Astrocyte (in vitro differentiated cells and primary cell): Measurements from ENCODE around the gene RCAN2. TPM values are rescaled to one million over a fixed set of nuclear protein-coding genes. Genes with fewer than 3 reads are reported as not detected.
"Not testable (repeated sequence)": the region's sequence is repeated elsewhere in the genome, so short reads cannot be mapped to it uniquely, and the experiment has no call there.

Experiments
- DNase-seq: peaks from one replicate; pipeline ENCODE4 v3.0.0-alpha.2; 2010; ENCODE audit warnings: low read depth
- FAIRE-seq: peaks from 2 replicates; lab custom pipeline; 2011; peaks lifted over from hg19 to GRCh38; lab: Jason Lieb, UNC
- H2AFZ ChIP-seq: 2 replicates; pipeline ENCODE4 v1.6.0; 2012; ENCODE audit warnings: low read depth, low read length, inconsistent platforms
- H3K27ac ChIP-seq: 2 replicates; pipeline ENCODE4 v1.5.1; 2011; ENCODE audit warnings: low read depth, low read length, inconsistent platforms
- H3K27me3 ChIP-seq: 2 replicates; pipeline ENCODE4 v1.6.0; 2011; ENCODE audit warnings: low read length, inconsistent platforms; ENCODE audit not compliant: insufficient read depth
- H3K36me3 ChIP-seq: 2 replicates; pipeline ENCODE4 v1.5.1; 2011; ENCODE audit warnings: low read length, inconsistent platforms; ENCODE audit not compliant: insufficient read depth
- H3K4me1 ChIP-seq: 2 replicates; pipeline ENCODE4 v1.5.1; 2011; ENCODE audit warnings: low read length, inconsistent platforms; ENCODE audit not compliant: insufficient read depth
- H3K4me2 ChIP-seq: 2 replicates; pipeline ENCODE4 v1.6.0; 2012; ENCODE audit warnings: low read length, inconsistent platforms
- H3K4me3 ChIP-seq: 2 replicates; pipeline ENCODE4 v1.5.1; 2011; ENCODE audit warnings: low read depth, mild to moderate bottlenecking, low read length, inconsistent platforms; ENCODE audit not compliant: insufficient read depth
- H3K79me2 ChIP-seq: 2 replicates; pipeline ENCODE4 v1.6.0; 2012; ENCODE audit warnings: mild to moderate bottlenecking, low read length, inconsistent platforms; ENCODE audit not compliant: insufficient read depth
- H3K9ac ChIP-seq: 2 replicates; pipeline ENCODE4 v1.6.0; 2012; ENCODE audit warnings: mild to moderate bottlenecking, low read length, inconsistent platforms
- H3K9me3 ChIP-seq: 2 replicates; pipeline ENCODE4 v1.5.1; 2012; ENCODE audit warnings: low read depth, mild to moderate bottlenecking, low read length, inconsistent platforms; ENCODE audit not compliant: insufficient read depth
- H4K20me1 ChIP-seq: 2 replicates; pipeline ENCODE4 v1.6.0; 2012; ENCODE audit warnings: low read length, inconsistent platforms; ENCODE audit not compliant: insufficient read depth
- H3K27ac Mint-ChIP-seq: one replicate; pipeline ENCODE4 v1.8.0; 2021; ENCODE audit warnings: mild to moderate bottlenecking, mixed read lengths; ENCODE audit not compliant: unreplicated experiment
- H3K27me3 Mint-ChIP-seq: one replicate; pipeline ENCODE4 v1.8.0; 2021; ENCODE audit warnings: low read depth, mixed read lengths; ENCODE audit not compliant: unreplicated experiment
- H3K36me3 Mint-ChIP-seq: one replicate; pipeline ENCODE4 v1.8.0; 2021; ENCODE audit warnings: low read depth, mixed read lengths; ENCODE audit not compliant: unreplicated experiment
- H3K4me1 Mint-ChIP-seq: one replicate; pipeline ENCODE4 v1.8.0; 2021; ENCODE audit warnings: low read depth, mixed read lengths; ENCODE audit not compliant: unreplicated experiment
- H3K4me3 Mint-ChIP-seq: one replicate; pipeline ENCODE4 v1.8.0; 2021; ENCODE audit warnings: mild to moderate bottlenecking, moderate library complexity, mixed read lengths; ENCODE audit not compliant: unreplicated experiment
- H3K9me3 Mint-ChIP-seq: one replicate; pipeline ENCODE4 v1.8.0; 2021; ENCODE audit warnings: mild to moderate bottlenecking, mixed read lengths; ENCODE audit not compliant: unreplicated experiment
- CTCF ChIP-seq: IDR thresholded peaks from 2 replicates; pipeline ENCODE4 v1.5.1; 2011; ENCODE audit warnings: low read depth, mild to moderate bottlenecking, inconsistent platforms, low read length, moderate library complexity; ENCODE audit not compliant: insufficient read depth
- EZH2 ChIP-seq: IDR thresholded peaks from 2 replicates; pipeline ENCODE4 v1.6.1; 2012; ENCODE audit warnings: mild to moderate bottlenecking, low read length, inconsistent platforms; ENCODE audit not compliant: insufficient read depth
- total RNA-seq: library from RNA; stranded (reverse); gene quantifications from 2 replicates; pipeline ENCODE4 v1.2.1, GENCODE V29; 2021

Gene RCAN2
- total RNA-seq, 1 donor from 2014 or later: 10.6 TPM

GRCh38 chr6:46407246-46407645 is 84.0 kb downstream of the RCAN2 start:
- Histone ChIP-seq H3K4me1 (no peaks in the 10 kb centered on the region), H2AFZ (no peak overlapping the region), H3K9me3 (no peaks in the 10 kb centered on the region), H3K36me3 (no peaks in the 10 kb centered on the region), H4K20me1 (no peaks in the 10 kb centered on the region), H3K4me2 (no peak overlapping the region), H3K27ac (no peak overlapping the region), H3K4me3 (no peak overlapping the region), H3K27me3 (no peaks in the 10 kb centered on the region), H3K79me2 (no peaks in the 10 kb centered on the region), H3K9ac (no peak overlapping the region)
- no peak overlapping the region for H3K4me3 Mint-ChIP-seq
- no peaks in the 10 kb centered on the region for H3K4me1 Mint-ChIP-seq
- no peaks in the 10 kb centered on the region for H3K9me3 Mint-ChIP-seq
- H3K36me3 Mint-ChIP-seq: no peaks in the 10 kb centered on the region
- no peaks in the 10 kb centered on the region for H3K27me3 Mint-ChIP-seq
- FAIRE-seq (no peak), DNase-seq (no peak)
- TF ChIP-seq CTCF (no peak), EZH2 (no peak)
- H3K27ac Mint-ChIP-seq: no peak overlapping the region

- H3K36me3 ChIP-seq, DNase-seq, H4K20me1 ChIP-seq, H3K4me2 ChIP-seq, H3K27me3 ChIP-seq, H3K4me3 Mint-ChIP-seq, H3K4me1 Mint-ChIP-seq, H3K27ac ChIP-seq, H3K36me3 Mint-ChIP-seq, H3K9me3 ChIP-seq, FAIRE-seq, H3K9ac ChIP-seq, H3K79me2 ChIP-seq, H3K9me3 Mint-ChIP-seq, H3K27me3 Mint-ChIP-seq, H3K4me1 ChIP-seq, H2AFZ ChIP-seq, H3K27ac Mint-ChIP-seq, H3K4me3 ChIP-seq: not testable (repeated sequence)
Observed at GRCh38 chr6:46405620-46406180, 85.5 kb downstream of the RCAN2 start.

- Histone ChIP-seq H3K27ac (no peak overlapping the region), H3K4me2 (no peak overlapping the region), H3K9me3 (no peaks in the 10 kb centered on the region), H2AFZ (no peak overlapping the region), H3K27me3 (no peaks in the 10 kb centered on the region), H3K9ac (no peak overlapping the region), H3K36me3 (no peaks in the 10 kb centered on the region), H4K20me1 (no peaks in the 10 kb centered on the region), H3K79me2 (no peaks in the 10 kb centered on the region), H3K4me1 (no peaks in the 10 kb centered on the region), H3K4me3 (no peak overlapping the region)
- Mint-ChIP-seq H3K9me3 (no peaks in the 10 kb centered on the region), H3K27ac (no peak overlapping the region), H3K4me3 (no peak overlapping the region), H3K36me3 (no peaks in the 10 kb centered on the region), H3K27me3 (no peaks in the 10 kb centered on the region), H3K4me1 (peaks cover 4% of the 10 kb centered on the region)
- DNase-seq: no peak
- TF ChIP-seq CTCF: no peak
- no peak for TF ChIP-seq EZH2
- no peak for FAIRE-seq
Observed at GRCh38 chr6:46400898-46401297, 90.4 kb downstream of the RCAN2 start.
